Measurements from ENCODE around the gene DCBLD1. TPM values are rescaled to one million over a fixed set of nuclear protein-coding genes. Genes with fewer than 3 reads are reported as not detected.

The DCBLD1 gene
- total and polyA plus RNA-seq, 2 donors (not counting 3 experiments of a cell fraction or from before 2014, with no cell fraction given): 30.2 to 44.3 TPM

- dilution Hi-C loops (cut with MboI; ENCODE audit: extremely low pct_ligation_motif_present, low sequenced_read_pairs): no loop called here
- Histone ChIP-seq H3K79me2 (ENCODE audit: control insufficient read depth, insufficient read depth, low read length) (peaks cover 1% of the 10 kb centered on the region), H4K20me1 (replicated peaks; ENCODE audit: control insufficient read depth, extremely low read depth, insufficient read depth, low read length) (no peaks in the 10 kb centered on the region), H3K4me2 (ENCODE audit: insufficient read depth, low read length) (no peak overlapping the region), H3K9me3 (replicated peaks; ENCODE audit: control insufficient read depth, insufficient read depth, low read length) (no peaks in the 10 kb centered on the region), H3K27ac (ENCODE audit: insufficient read depth, low read depth, low read length) (no peak overlapping the region), H3K4me1 (ENCODE audit: control insufficient read depth, extremely low read depth, insufficient read depth, low read length) (no peaks in the 10 kb centered on the region), H3K27me3 (ENCODE audit: control insufficient read depth in 2 of 2, insufficient read depth in 2 of 2, low read length in 2 of 2) (no peaks in the 10 kb centered on the region), H3K9me1 (replicated peaks; ENCODE audit: control insufficient read depth, extremely low read depth, insufficient read depth, low read length) (no peaks in the 10 kb centered on the region), H2AFZ (ENCODE audit: low read depth, low read length) (no peak overlapping the region), H3K36me3 (ENCODE audit: control insufficient read depth in 2 of 2, extremely low read depth in 1 of 2, insufficient read depth in 2 of 2, low read length in 2 of 2) (peaks cover 12 to 40% of the 10 kb centered on the region in 2 experiments), H3K9ac (replicated peaks; ENCODE audit: extremely low read depth, insufficient read depth, low read length) (no peak overlapping the region), H3K4me3 (replicated peaks in 1 of 3; ENCODE audit: insufficient read depth in 1 of 3, low read depth in 1 of 3, low read length in 3 of 3) (no peak overlapping the region)
- no TSS peak for BruUV-seq (replicated peaks)
- ChIA-PET CTCF (no interaction called here), POLR2A (no interaction called here)
- FAIRE-seq (no peak), DNase-seq (ENCODE audit: low read depth, low spot score) (no peak)
- intact Hi-C loops (cut with micrococcal nuclease): no loop called here
- TF ChIP-seq JUN (IDR thresholded peaks at IDR 0.05; ENCODE audit: borderline replicate concordance, insufficient read depth, insufficient read length, low read depth): no peak
- TF ChIP-seq EZH2 (IDR thresholded peaks at IDR 0.05; ENCODE audit: borderline replicate concordance, low read depth, low read length, severe bottlenecking): no peak
- TF ChIP-seq CTCF (IDR thresholded peaks at IDR 0.05; ENCODE audit: extremely low read depth in 1 of 2, insufficient read depth in 1 of 2, low read depth in 1 of 2, low read length in 2 of 2): no peak
- TF ChIP-seq POLR2A (IDR thresholded peaks at IDR 0.05; ENCODE audit: low read depth, low read length): no peak
- TF ChIP-seq POLR2AphosphoS5 (IDR thresholded peaks at IDR 0.05; ENCODE audit: insufficient read depth, low read depth, low read length): no peak
- TF ChIP-seq MYC (IDR thresholded peaks at IDR 0.05; ENCODE audit: low read depth, low read length): no peak
- no peak for TF ChIP-seq FOS (IDR thresholded peaks at IDR 0.05; ENCODE audit: borderline replicate concordance, insufficient read depth, low read length)
- TF ChIP-seq GATA2 (IDR thresholded peaks at IDR 0.05; ENCODE audit: insufficient read depth, insufficient read length, low read depth, low read length): no peak
- TF ChIP-seq, protein P1, sequence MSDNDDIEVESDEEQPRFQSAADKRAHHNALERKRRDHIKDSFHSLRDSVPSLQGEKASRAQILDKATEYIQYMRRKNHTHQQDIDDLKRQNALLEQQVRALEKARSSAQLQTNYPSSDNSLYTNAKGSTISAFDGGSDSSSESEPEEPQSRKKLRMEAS (IDR thresholded peaks at IDR 0.05; ENCODE audit: insufficient read depth, insufficient read length): no peak
Observed at GRCh38 chr6:117540670-117541069, 58.2 kb downstream of the DCBLD1 start.

All from endothelial cell of umbilical vein (primary cell).